PC-9 (cell line): ENCODE data around the gene S100PBP. TPM values are rescaled to one million over a fixed set of nuclear protein-coding genes. Genes with fewer than 3 reads are reported as not detected.
"Not testable (repeated sequence)": the region's sequence is repeated elsewhere in the genome, so short reads cannot be mapped to it uniquely, and the experiment has no call there.

Experiments used
- BruUV-seq: library from RNA; stranded (reverse); fragments of 400-500 nt; replicated peaks from 2 replicates; lab custom pipeline; 2021; lab: Mats Ljungman, UMichigan
- CTCF ChIA-PET: fragments of 300-600 bp; sonication (Branson Sonifier 250); formaldehyde crosslinking; loops from one replicate; lab custom pipeline; 2022; ENCODE audit warnings: antibody characterized with exemption; lab: Charles Lee
- POLR2A ChIA-PET: fragments of 300-600 bp; sonication (Branson Sonifier 250); formaldehyde crosslinking; loops from one replicate; lab custom pipeline; 2022; ENCODE audit warnings: antibody characterized with exemption; ENCODE audit not compliant: unreplicated experiment; lab: Charles Lee
- DNase-seq, 2 experiments: peaks; one replicate each; pipeline versions ENCODE4 v3.0.0 to v3.0.0-alpha.2; 2015 to 2022; ENCODE audit warnings: mixed read lengths in 1 of 2
- H2AFZ ChIP-seq: fragments of 200-600 bp; sonication (generic); 2 replicates; pipeline ENCODE4 v1.8.1; 2017; ENCODE audit warnings: antibody characterized with exemption
- H3F3A ChIP-seq: fragments of 200-600 bp; sonication (generic); 2 replicates; pipeline ENCODE4 v1.8.1; 2017; ENCODE audit warnings: antibody characterized with exemption, mild to moderate bottlenecking, low read depth; ENCODE audit not compliant: insufficient read depth
- H3K27ac ChIP-seq: fragments of 200-600 bp; sonication (generic); 2 replicates; pipeline ENCODE4 v1.6.1; 2016; ENCODE audit warnings: mixed run types
- H3K27me3 ChIP-seq: fragments of 200-600 bp; sonication (generic); 2 replicates; pipeline ENCODE4 v1.6.1; 2016; ENCODE audit warnings: low read depth, mixed run types; ENCODE audit not compliant: insufficient read depth
- H3K36me3 ChIP-seq: fragments of 200-600 bp; sonication (generic); 2 replicates; pipeline ENCODE4 v1.6.1; 2016; ENCODE audit warnings: low read depth, mixed run types
- H3K4me1 ChIP-seq: fragments of 200-600 bp; sonication (generic); replicated peaks from 2 replicates; pipeline ENCODE4 v1.6.1; 2016; ENCODE audit warnings: mixed run types; ENCODE audit not compliant: insufficient read depth
- H3K4me2 ChIP-seq: fragments of 200-600 bp; sonication (generic); 2 replicates; pipeline ENCODE4 v1.6.1; 2017; ENCODE audit warnings: mixed run types
- H3K4me3 ChIP-seq: fragments of 200-600 bp; sonication (generic); 2 replicates; pipeline ENCODE4 v1.6.1; 2016; ENCODE audit warnings: mixed run types
- H3K79me2 ChIP-seq: fragments of 200-600 bp; sonication (generic); 2 replicates; pipeline ENCODE4 v1.6.1; 2017; ENCODE audit warnings: low read depth, mixed run types
- H3K9me2 ChIP-seq: fragments of 200-600 bp; sonication (generic); 2 replicates; pipeline ENCODE4 v1.8.1; 2017; ENCODE audit warnings: mild to moderate bottlenecking; ENCODE audit not compliant: insufficient read depth
- H3K9me3 ChIP-seq: fragments of 200-600 bp; sonication (generic); 2 replicates; pipeline ENCODE4 v1.8.1; 2016; ENCODE audit warnings: low read depth; ENCODE audit not compliant: insufficient read depth
- H4K20me1 ChIP-seq: fragments of 200-600 bp; sonication (generic); 2 replicates; pipeline ENCODE4 v1.8.1; 2017; ENCODE audit not compliant: insufficient read depth
- EZH2 ChIP-seq: fragments of 200-600 bp; sonication (generic); IDR thresholded peaks from 2 replicates; pipeline ENCODE4 v1.8.0; 2017; ENCODE audit warnings: antibody characterized with exemption, low read depth
- intact Hi-C: fragments of 100-400 bp; cut with micrococcal nuclease; formaldehyde crosslinking; loops from one replicate; pipeline ENCODE4 v1.10.0; 2022; ENCODE audit not compliant: unreplicated experiment
- total RNA-seq: library from RNA; stranded (reverse); gene quantifications from 2 replicates; pipeline ENCODE4 v1.2.3, GENCODE V29; 2021
- TF ChIP-seq, protein P1 (sequence below): fragments of 200-600 bp; sonication (generic); conservative IDR thresholded peaks from 2 replicates; pipeline ENCODE4 v1.6.1; 2017; ENCODE audit warnings: mixed run types, antibody characterized with exemption, mild to moderate bottlenecking, moderate library complexity

The S100PBP gene
- total RNA-seq, 1 experiment from 2014 or later = 42.4 TPM

DNA sequence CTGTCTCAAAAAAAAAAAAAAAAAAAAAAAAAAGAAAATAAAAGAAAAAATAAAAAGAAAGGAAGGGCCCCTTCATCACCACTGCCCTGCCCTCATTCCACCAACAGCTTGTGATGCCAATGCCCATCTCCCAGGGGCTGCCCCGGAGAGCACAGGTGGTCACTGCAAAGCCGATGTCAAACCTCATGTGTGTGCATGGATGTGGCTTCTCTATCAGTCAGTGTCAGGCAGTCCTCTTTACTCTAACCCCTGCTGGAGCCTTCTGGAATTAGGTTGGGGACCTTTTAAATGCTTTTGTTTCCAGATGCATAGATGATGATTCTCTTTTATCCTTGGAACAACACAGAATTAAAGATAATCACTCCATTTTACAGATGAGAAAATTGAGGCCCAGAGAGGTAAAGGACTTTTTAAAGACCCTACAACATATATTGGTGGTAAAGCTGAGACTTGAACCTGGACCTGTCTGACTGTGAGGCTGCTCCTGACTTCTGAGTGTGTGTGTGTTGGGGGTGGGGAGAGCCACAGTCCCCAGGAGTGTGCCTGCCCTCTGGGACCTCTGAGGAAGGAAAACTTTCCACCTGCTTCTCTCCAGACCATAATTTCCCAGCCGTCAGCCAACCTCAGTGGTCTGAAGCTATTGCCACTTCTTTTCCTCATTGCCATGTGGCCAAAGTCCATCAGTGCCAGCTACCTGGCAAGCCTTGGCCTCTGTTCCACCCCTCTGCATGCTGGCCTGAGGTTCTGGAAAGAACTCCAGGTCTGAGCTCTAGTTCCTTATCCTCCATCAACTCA is 86.7 kb downstream of the S100PBP start:
- H3K4me1 ChIP-seq = no peaks in the 10 kb centered on the region
- H3K9me2 ChIP-seq = no peaks in the 10 kb centered on the region
- H3F3A ChIP-seq = peaks cover 14% of the 10 kb centered on the region; the same call in 1 of the 2 replicates
- no peak for DNase-seq
- no TSS peak for BruUV-seq
- TF ChIP-seq, protein P1, sequence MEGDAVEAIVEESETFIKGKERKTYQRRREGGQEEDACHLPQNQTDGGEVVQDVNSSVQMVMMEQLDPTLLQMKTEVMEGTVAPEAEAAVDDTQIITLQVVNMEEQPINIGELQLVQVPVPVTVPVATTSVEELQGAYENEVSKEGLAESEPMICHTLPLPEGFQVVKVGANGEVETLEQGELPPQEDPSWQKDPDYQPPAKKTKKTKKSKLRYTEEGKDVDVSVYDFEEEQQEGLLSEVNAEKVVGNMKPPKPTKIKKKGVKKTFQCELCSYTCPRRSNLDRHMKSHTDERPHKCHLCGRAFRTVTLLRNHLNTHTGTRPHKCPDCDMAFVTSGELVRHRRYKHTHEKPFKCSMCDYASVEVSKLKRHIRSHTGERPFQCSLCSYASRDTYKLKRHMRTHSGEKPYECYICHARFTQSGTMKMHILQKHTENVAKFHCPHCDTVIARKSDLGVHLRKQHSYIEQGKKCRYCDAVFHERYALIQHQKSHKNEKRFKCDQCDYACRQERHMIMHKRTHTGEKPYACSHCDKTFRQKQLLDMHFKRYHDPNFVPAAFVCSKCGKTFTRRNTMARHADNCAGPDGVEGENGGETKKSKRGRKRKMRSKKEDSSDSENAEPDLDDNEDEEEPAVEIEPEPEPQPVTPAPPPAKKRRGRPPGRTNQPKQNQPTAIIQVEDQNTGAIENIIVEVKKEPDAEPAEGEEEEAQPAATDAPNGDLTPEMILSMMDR = no peak
- no peak for TF ChIP-seq EZH2
- H3K79me2 ChIP-seq = 0 out of 2 replicates have a peak, but pooled peaks cover 8% of the 10 kb centered on the region
- H3K9me3 ChIP-seq = no peaks in the 10 kb centered on the region
- H3K4me3 ChIP-seq = no peak overlapping the region
- intact Hi-C loops = no loop called here
- no peaks in the 10 kb centered on the region; the same call in 1 of the 2 replicates for H4K20me1 ChIP-seq
- H3K27me3 ChIP-seq = no peaks in the 10 kb centered on the region
- H3K4me2 ChIP-seq = no peak overlapping the region
- POLR2A ChIA-PET = interaction anchor here (0.7 kb wide), 1 partner anchor 151 kb away, joined by 9 read pairs; no protein-coding TSS in a partner anchor
- no peak overlapping the region for H2AFZ ChIP-seq
- CTCF ChIA-PET = no interaction called here
- H3K27ac ChIP-seq = no peak overlapping the region
- no peaks in the 10 kb centered on the region for H3K36me3 ChIP-seq

DNA sequence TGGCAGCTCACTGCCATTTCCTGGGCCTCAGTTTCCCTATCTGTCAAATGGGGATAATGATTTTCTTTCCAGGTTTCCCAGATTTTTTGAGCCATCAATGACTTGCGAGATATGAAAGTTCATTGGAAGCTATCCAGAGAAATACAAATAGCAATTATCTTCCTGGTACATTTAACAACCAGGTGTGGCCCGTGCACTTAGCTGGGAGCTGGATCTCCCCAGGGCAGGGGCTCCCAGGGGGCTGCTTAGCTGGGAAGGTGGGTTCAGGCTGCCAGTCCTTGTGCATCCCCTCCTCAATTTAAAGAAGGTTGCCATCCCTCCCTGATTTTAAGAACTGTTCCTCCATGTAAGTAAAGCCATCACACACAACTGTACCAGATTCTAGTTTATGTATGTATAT is 87.3 kb downstream of the S100PBP start:
- Histone ChIP-seq H3K4me1 (no peaks in the 10 kb centered on the region), H3F3A (peaks cover 14% of the 10 kb centered on the region; the same call in 1 of the 2 replicates), H3K4me2 (no peak overlapping the region), H3K36me3 (no peaks in the 10 kb centered on the region), H3K9me2 (no peaks in the 10 kb centered on the region), H3K4me3 (no peak overlapping the region), H2AFZ (no peak overlapping the region), H4K20me1 (no peaks in the 10 kb centered on the region), H3K9me3 (no peaks in the 10 kb centered on the region), H3K27ac (no peak overlapping the region), H3K79me2 (0 out of 2 replicates have a peak, but pooled peaks cover 8% of the 10 kb centered on the region), H3K27me3 (no peaks in the 10 kb centered on the region)
- CTCF ChIA-PET = no interaction called here
- no peak for TF ChIP-seq EZH2
- TF ChIP-seq, protein P1 = no peak
- BruUV-seq = no TSS peak
- POLR2A ChIA-PET = interaction anchor here (0.7 kb wide), 1 partner anchor 150 kb away, joined by 9 read pairs; no protein-coding TSS in a partner anchor
- intact Hi-C loops = no loop called here
- DNase-seq = no peak

DNA sequence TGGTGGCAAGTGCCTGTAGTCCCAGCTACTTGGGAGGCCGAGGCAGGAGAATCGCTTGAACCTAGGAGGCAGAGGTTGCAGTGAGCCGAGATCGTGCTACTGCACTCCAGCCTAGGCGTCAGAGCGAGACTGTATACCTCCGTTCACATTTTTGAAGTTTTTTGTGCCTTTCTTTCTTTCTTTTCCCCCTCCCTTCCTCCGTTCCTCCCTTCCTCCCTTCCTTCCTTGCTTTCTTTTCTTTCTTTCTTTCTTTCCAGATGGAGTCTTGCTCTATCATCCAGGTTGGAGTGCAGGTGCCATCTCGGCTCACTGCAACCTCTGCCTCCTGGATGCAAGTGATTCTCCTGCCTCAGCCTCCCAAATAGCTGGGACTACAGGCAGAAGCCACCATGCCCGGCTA is 88.1 kb downstream of the S100PBP start:
- H3K4me2 ChIP-seq, H3K36me3 ChIP-seq, H3K9me2 ChIP-seq, H4K20me1 ChIP-seq, H3K79me2 ChIP-seq, intact Hi-C loops, CTCF ChIA-PET, H3K4me1 ChIP-seq, DNase-seq, H3K9me3 ChIP-seq, H3K4me3 ChIP-seq, H3K27me3 ChIP-seq, H3K27ac ChIP-seq, H2AFZ ChIP-seq, BruUV-seq, POLR2A ChIA-PET: not testable (repeated sequence)
- peaks cover 14% of the 10 kb centered on the region; the same call in 1 of the 2 replicates for H3F3A ChIP-seq
